SK-N-SH (cell line): ENCODE results near the gene KRT71. TPM values are rescaled to one million over a fixed set of nuclear protein-coding genes. Genes with fewer than 3 reads are reported as not detected.
"Not testable (repeated sequence)": the region's sequence is repeated elsewhere in the genome, so short reads cannot be mapped to it uniquely, and the experiment has no call there.

ENCODE experiments used
- CTCF ChIA-PET: fragments of 300-600, 350-600 bp; formaldehyde crosslinking; extraction: SDS; loops from one replicate; lab custom pipeline; 2021; lab: Yijun Ruan, JAX
- POLR2A ChIA-PET: fragments of 350-600 bp; sonication (Branson Sonifier 250); formaldehyde crosslinking; extraction: SDS; loops from one replicate; lab custom pipeline; 2020; ENCODE audit warnings: antibody characterized with exemption, inconsistent platforms; lab: Yijun Ruan, JAX
- DNase-seq: peaks from one replicate; pipeline ENCODE4 v3.0.0; 2012
- H2AFZ ChIP-seq: fragments of 200-600 bp; sonication (generic); 2 replicates; pipeline ENCODE4 v1.8.1; 2016; ENCODE audit warnings: antibody characterized with exemption, mild to moderate bottlenecking, low read depth
- H3F3A ChIP-seq: fragments of 200-600 bp; sonication (generic); replicated peaks from 2 replicates; pipeline ENCODE3; 2016; ENCODE audit warnings: antibody characterized with exemption, mild to moderate bottlenecking; ENCODE audit not compliant: insufficient read depth
- H3K27ac ChIP-seq, 2 experiments: fragments of 200-500 bp in 1 of 2; fragments of 200-600 bp in 1 of 2; sonication (Bioruptor generic) in 1 of 2; sonication (generic), shearing (Covaris generic) in 1 of 2; 2 replicates each; pipeline versions ENCODE4 v1.5.1 to v1.6.1; 2014 to 2016; ENCODE audit warnings: low read depth in 2 of 2, inconsistent platforms in 1 of 2, low read length in 1 of 2, mild to moderate bottlenecking in 1 of 2, mixed read lengths in 1 of 2
- H3K27me3 ChIP-seq: fragments of 200-600 bp; sonication (generic), shearing (Covaris generic); 2 replicates; pipeline ENCODE4 v1.6.1; 2016; ENCODE audit warnings: mixed run types; ENCODE audit not compliant: insufficient read depth
- H3K36me3 ChIP-seq, 2 experiments: fragments of 200-500 bp in 1 of 2; fragments of 200-600 bp in 1 of 2; sonication (Bioruptor generic) in 1 of 2; sonication (generic) in 1 of 2; replicated peaks in 1 of 2; 2 replicates each; pipeline versions ENCODE3 to v1.5.1; 2014 to 2016; ENCODE audit warnings: low read length in 1 of 2, mild to moderate bottlenecking in 1 of 2; ENCODE audit not compliant: insufficient read depth in 2 of 2, control insufficient read depth in 1 of 2
- H3K4me1 ChIP-seq, 2 experiments: fragments of 200-500 bp in 1 of 2; fragments of 200-600 bp in 1 of 2; sonication (Bioruptor generic) in 1 of 2; sonication (generic), shearing (Covaris generic) in 1 of 2; 2 replicates each; pipeline versions ENCODE4 v1.5.1 to v1.6.1; 2014 to 2016; ENCODE audit warnings: low read depth in 1 of 2, low read length in 1 of 2, mixed run types in 1 of 2; ENCODE audit not compliant: insufficient read depth in 2 of 2, control insufficient read depth in 1 of 2
- H3K4me2 ChIP-seq: fragments of 200-600 bp; sonication (generic), shearing (Covaris generic); 2 replicates; pipeline ENCODE4 v1.6.1; 2017; ENCODE audit warnings: mixed run types
- H3K4me3 ChIP-seq, 2 experiments: fragments of 200-500 bp in 1 of 2; fragments of 200-600 bp in 1 of 2; sonication (Bioruptor generic) in 1 of 2; sonication (generic), shearing (Covaris generic) in 1 of 2; 2 replicates each; pipeline versions ENCODE4 v1.5.1 to v1.8.1; 2014 to 2016; ENCODE audit warnings: low read depth in 2 of 2, inconsistent platforms in 1 of 2, low read length in 1 of 2, mild to moderate bottlenecking in 1 of 2, mixed read lengths in 1 of 2, moderate library complexity in 1 of 2
- H3K79me2 ChIP-seq: fragments of 200-600 bp; sonication (generic); 2 replicates; pipeline ENCODE4 v1.8.1; 2017; ENCODE audit warnings: mild to moderate bottlenecking; ENCODE audit not compliant: insufficient read depth
- H3K9ac ChIP-seq: fragments of 200-600 bp; sonication (generic); 2 replicates; pipeline ENCODE4 v1.6.1; 2017; ENCODE audit warnings: mixed run types
- H3K9me2 ChIP-seq: fragments of 200-600 bp; sonication (generic); 2 replicates; pipeline ENCODE4 v1.6.1; 2017; ENCODE audit warnings: mixed run types
- H3K9me3 ChIP-seq: fragments of 200-600 bp; sonication (generic); 2 replicates; pipeline ENCODE4 v1.6.1; 2017; ENCODE audit warnings: mixed run types, mild to moderate bottlenecking, moderate library complexity
- H4K20me1 ChIP-seq: fragments of 200-600 bp; sonication (generic); 2 replicates; pipeline ENCODE4 v1.6.1; 2017; ENCODE audit warnings: mild to moderate bottlenecking, mixed run types; ENCODE audit not compliant: insufficient read depth
- CHD2 ChIP-seq: fragments of 150-350 bp; IDR thresholded peaks from 2 replicates; pipeline ENCODE4 v1.6.1; 2018; ENCODE audit warnings: low read length; ENCODE audit not compliant: partially characterized antibody
- CTCF ChIP-seq: fragments of 200-600 bp; sonication (generic); IDR thresholded peaks from 2 replicates; pipeline ENCODE4 v1.6.1; 2017; ENCODE audit warnings: antibody characterized with exemption, mild to moderate bottlenecking, moderate library complexity
- FOSL2 ChIP-seq: IDR thresholded peaks from 2 replicates; pipeline ENCODE4 v1.4.0; 2012; ENCODE audit warnings: low read depth, mild to moderate bottlenecking, moderate library complexity, borderline replicate concordance
- FOXM1 ChIP-seq: IDR thresholded peaks from 2 replicates; pipeline ENCODE4 v1.4.0; 2012; ENCODE audit warnings: low read depth, mild to moderate bottlenecking
- MEF2A ChIP-seq: IDR thresholded peaks from 2 replicates; pipeline ENCODE4 v1.4.0; 2012; ENCODE audit warnings: low read depth, borderline replicate concordance
- RFX5 ChIP-seq: IDR thresholded peaks from 2 replicates; pipeline ENCODE4 v1.6.1; 2012; ENCODE audit warnings: mild to moderate bottlenecking, improper control_type of control experiment, low read length
- SIN3A ChIP-seq: IDR thresholded peaks from 2 replicates; pipeline ENCODE4 v1.6.1; 2012; ENCODE audit warnings: low read depth, mild to moderate bottlenecking, low read length, moderate library complexity, borderline replicate concordance
- SMC3 ChIP-seq: IDR thresholded peaks from 2 replicates; pipeline ENCODE4 v1.6.1; 2012; ENCODE audit warnings: low read depth, low read length, improper control_type of control experiment
- TCF12 ChIP-seq: IDR thresholded peaks from 2 replicates; pipeline ENCODE4 v1.4.0; 2012
- TEAD4 ChIP-seq: IDR thresholded peaks from 2 replicates; pipeline ENCODE4 v1.4.0; 2012; ENCODE audit warnings: mild to moderate bottlenecking, borderline replicate concordance; ENCODE audit not compliant: insufficient read depth
- USF2 ChIP-seq: fragments of 150-350 bp; IDR thresholded peaks from 2 replicates; pipeline ENCODE4 v1.6.1; 2017; ENCODE audit warnings: antibody characterized with exemption, low read length, low read depth, borderline replicate concordance
- ZBTB33 ChIP-seq: IDR thresholded peaks from 2 replicates; pipeline ENCODE4 v1.4.0; 2012; ENCODE audit warnings: low read depth, borderline replicate concordance
- WGBS: methylation state at CpG from one replicate; pipeline ENCODE4 v1.1.6; 2017; ENCODE audit warnings: low lambda C conversion rate; 5-methylcytosine and 5-hydroxymethylcytosine counted together
- polyA plus RNA-seq, 3 experiments: library from polyadenylated mRNA; depleted of rRNA; stranded (reverse); fragments of >200 nt; gene quantifications; 2 replicates each; pipeline ENCODE4 v1.2.3, GENCODE V29; 2012

The KRT71 gene
- polyA plus RNA-seq, 1 of the 3 experiments (the other 2 are of a cell fraction), result not detected

- DNase-seq, result no peak
- TF ChIP-seq RFX5 (no peak), MEF2A (no peak), FOXM1 (no peak), TCF12 (no peak)
- Histone ChIP-seq H3K27ac (no peak overlapping the region), H3K4me3 (no peak overlapping the region), H2AFZ (no peak overlapping the region), H3K4me2 (no peak overlapping the region), H3K4me1 (no peaks in the 10 kb centered on the region), H3F3A (no peaks in the 10 kb centered on the region), H4K20me1 (no peaks in the 10 kb centered on the region), H3K9ac (no peak overlapping the region), H3K27me3 (peaks cover 52% of the 10 kb centered on the region), H3K9me3 (no peaks in the 10 kb centered on the region), H3K9me2 (no peaks in the 10 kb centered on the region), H3K36me3 (no peaks in the 10 kb centered on the region), H3K79me2 (no peaks in the 10 kb centered on the region)
- ChIA-PET POLR2A (no interaction called here), CTCF (no interaction called here)
- WGBS, result 0% methylated on average over 2 of the region's 2 CpGs
Observed at GRCh38 chr12:52600071-52600470, 47.1 kb upstream of the KRT71 start.

- no peaks in the 10 kb centered on the region for H4K20me1 ChIP-seq
- no peaks in the 10 kb centered on the region for H3K36me3 ChIP-seq
- H3K4me3 ChIP-seq, result no peak overlapping the region
- DNase-seq, result no peak
- no peaks in the 10 kb centered on the region for H3K9me3 ChIP-seq
- H3K4me2 ChIP-seq, result no peak overlapping the region
- H3K27me3 ChIP-seq, result peaks cover 52% of the 10 kb centered on the region
- H3K4me1 ChIP-seq, result no peaks in the 10 kb centered on the region
- H3F3A ChIP-seq, result no peaks in the 10 kb centered on the region
- CTCF ChIA-PET, result interaction anchor here (0.6 kb wide), 1 partner anchor 15 kb away, joined by 4 read pairs; no protein-coding TSS in a partner anchor
- H3K9ac ChIP-seq, result no peak overlapping the region
- no peaks in the 10 kb centered on the region for H3K79me2 ChIP-seq
- no peaks in the 10 kb centered on the region for H3K9me2 ChIP-seq
- no peak overlapping the region for H2AFZ ChIP-seq
- TF ChIP-seq TEAD4, result no peak
- no peak for TF ChIP-seq RFX5
- TF ChIP-seq FOSL2, result no peak
- TF ChIP-seq USF2, result no peak
- TF ChIP-seq ZBTB33, result no peak
- TF ChIP-seq SIN3A, result no peak
- no peak for TF ChIP-seq SMC3
- TF ChIP-seq CTCF, result no peak
- no peak for TF ChIP-seq CHD2
- TF ChIP-seq, all 33 proteins: peak for 0
- no peak overlapping the region for H3K27ac ChIP-seq
- WGBS, result 15% methylated on average over 4 of the region's 5 CpGs
- POLR2A ChIA-PET, result no interaction called here
Observed at GRCh38 chr12:52598966-52599365, 46.0 kb upstream of the KRT71 start.

GRCh38 chr12:52594237-52594636, 41.3 kb upstream of the KRT71 start:
- CTCF ChIA-PET, H3K9me2 ChIP-seq, POLR2A ChIA-PET: not testable (repeated sequence)

More at GRCh38 chr12:52594237-52594636, 41.3 kb upstream of the KRT71 start:
- H3K9me3 ChIP-seq, H3K9ac ChIP-seq, H3K36me3 ChIP-seq, H3K4me1 ChIP-seq, H3F3A ChIP-seq, H3K4me2 ChIP-seq, H3K4me3 ChIP-seq, H3K27ac ChIP-seq, H2AFZ ChIP-seq, H3K79me2 ChIP-seq, H4K20me1 ChIP-seq, DNase-seq: not testable (repeated sequence)
- 53% methylated on average over 4 of the region's 4 CpGs for WGBS
- H3K27me3 ChIP-seq, result peaks cover 44% of the 10 kb centered on the region
